DMS 273 treated with DMSO at 0.1 percent for 48 hours (cell line): ENCODE measurements around the gene OPA3.
A peak's percentile ranks its signal among the peaks of the same experiment; 100 is the strongest.

Experiments used
- DNase-seq: peaks from one replicate; lab custom pipeline; 2025; lab: John Stamatoyannopoulos, UW

OPA3 gene

DNA sequence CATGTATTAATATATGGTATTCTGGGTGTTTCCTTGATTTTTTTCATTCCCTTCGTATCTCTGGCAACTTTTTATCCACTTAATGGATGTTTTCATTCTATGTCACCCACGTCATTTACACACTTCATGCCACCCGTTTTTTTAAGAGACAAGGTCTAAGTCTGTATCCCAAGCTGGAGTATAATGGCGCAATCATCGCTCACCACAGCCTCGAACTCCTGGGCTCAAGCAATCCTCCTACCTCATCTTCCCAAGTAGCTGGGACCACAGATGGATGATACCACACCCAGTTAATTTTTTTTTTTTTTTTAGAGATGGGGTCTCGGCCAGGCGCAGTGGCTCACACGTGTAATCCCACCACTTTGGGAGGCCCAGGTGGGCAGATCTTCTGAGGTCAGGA, 80.7 kb downstream of the OPA3 start:
- no peak for DNase-seq

DNA sequence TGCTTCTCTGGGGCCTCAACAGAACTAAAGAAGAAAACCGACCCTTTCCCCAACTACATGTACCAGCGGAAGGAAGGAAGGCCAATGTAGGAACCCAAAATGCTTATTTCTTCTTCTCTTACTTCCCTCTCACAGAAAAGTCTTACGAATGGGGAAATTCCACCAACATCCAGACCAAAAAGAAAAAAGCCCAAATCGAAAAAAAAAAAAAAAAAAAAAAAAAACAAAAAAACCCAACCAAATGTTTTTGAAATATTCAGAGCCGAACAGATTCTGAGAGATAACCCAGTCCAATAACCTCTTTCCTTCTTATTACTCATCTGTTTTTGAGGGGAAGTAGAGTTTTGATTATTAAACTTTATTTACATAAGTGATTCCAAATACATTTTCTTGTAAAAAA, 82.5 kb downstream of the OPA3 start:
- no peak for DNase-seq

DNA sequence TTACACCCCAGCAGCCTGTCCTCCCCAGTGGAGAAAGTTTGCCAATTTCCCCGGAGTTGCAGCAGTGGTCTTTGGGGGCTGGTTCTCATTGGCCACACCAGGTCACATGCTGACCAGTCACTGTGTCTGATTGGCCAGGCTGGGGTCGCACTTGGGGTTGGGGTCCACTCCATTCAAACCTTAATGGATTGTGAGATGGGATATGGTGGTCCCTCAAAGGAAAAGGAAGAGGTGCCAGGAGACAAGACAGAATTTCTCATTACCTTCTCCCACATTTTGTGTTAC, 82.9 kb downstream of the OPA3 start:
- DNase-seq = no peak

DNA sequence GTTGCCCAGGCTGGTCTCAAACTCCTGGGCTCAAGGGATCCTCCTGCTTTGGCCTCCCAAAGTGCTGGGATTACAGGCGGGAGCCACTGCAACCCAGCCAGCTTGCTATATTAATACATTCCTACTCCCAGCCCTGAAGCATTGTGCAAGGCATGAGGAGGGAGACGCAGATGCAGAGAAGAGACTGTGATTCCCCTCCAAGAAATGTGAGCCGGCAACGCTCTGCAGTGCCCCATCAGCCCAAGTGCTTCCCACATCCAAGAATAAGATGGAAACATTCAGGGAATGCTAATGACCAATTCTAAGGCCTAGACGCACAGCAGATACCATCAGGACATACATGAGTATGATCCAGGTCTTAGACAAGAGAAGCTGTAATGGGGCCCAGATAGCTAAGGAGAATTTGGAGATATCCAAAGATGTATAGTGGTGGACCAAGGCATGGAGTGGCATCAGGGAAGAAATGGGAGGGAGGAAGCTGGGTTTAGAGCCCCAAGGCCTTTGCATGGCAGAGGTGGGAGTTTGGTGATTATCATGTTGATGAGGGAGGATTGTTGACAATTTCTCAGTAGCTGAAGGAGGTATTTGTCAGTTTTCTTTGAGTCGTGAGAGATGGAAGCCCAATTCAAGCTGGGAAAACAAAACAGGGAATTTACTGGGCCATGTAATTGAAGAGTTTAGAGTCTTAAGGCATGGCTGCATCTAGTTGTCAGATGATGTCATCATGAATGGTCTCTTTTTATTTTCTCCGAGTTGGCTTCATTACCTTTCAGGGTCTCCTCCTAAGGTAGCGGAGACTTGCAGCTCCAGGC, 83.5 kb downstream of the OPA3 start:
- DNase-seq = no peak

DNA sequence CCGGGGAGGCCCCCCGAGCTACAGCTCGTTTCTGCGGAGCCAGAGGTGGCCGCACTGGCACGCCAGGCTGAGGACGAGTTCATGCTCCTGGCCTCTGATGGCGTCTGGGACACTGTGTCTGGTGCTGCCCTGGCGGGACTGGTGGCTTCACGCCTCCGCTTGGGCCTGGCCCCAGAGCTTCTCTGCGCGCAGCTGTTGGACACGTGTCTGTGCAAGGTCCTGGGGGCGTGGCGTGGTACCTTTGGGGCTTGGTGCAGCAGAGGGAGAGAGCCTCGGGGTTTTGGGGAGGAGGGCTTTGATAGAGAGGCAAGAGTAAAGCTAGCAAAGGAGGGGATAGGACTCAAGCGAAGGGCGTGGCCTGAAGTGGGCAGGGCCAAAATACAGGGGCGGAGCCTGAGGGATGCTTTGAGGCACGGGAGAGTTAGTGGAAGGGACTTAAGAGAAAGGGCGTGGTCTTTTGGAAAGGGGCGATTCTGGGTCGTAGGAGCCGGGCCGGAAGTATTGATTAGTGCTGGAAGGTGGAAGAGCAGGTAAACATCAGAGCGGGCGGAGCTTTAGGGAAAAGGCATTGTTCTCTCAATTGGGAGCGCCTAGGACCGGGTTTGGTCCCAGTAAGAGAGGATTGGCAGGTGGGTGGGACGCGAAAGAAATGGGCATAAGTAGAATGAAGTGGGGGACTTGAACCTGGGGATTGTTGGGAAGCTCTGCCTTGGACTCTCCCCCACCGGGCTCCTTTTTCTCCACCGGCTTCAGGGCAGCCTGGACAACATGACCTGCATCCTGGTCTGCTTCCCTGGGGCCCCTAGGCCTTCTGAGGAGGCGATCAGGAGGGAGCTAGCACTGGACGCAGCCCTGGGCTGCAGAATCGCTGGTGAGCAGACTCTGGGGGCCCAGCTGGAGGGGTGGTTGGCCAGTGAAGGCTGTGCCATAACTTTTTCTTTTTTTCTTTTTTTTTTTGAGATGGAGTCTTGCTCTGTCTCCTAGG, 85.1 kb downstream of the OPA3 start:
- no peak for DNase-seq

DNA sequence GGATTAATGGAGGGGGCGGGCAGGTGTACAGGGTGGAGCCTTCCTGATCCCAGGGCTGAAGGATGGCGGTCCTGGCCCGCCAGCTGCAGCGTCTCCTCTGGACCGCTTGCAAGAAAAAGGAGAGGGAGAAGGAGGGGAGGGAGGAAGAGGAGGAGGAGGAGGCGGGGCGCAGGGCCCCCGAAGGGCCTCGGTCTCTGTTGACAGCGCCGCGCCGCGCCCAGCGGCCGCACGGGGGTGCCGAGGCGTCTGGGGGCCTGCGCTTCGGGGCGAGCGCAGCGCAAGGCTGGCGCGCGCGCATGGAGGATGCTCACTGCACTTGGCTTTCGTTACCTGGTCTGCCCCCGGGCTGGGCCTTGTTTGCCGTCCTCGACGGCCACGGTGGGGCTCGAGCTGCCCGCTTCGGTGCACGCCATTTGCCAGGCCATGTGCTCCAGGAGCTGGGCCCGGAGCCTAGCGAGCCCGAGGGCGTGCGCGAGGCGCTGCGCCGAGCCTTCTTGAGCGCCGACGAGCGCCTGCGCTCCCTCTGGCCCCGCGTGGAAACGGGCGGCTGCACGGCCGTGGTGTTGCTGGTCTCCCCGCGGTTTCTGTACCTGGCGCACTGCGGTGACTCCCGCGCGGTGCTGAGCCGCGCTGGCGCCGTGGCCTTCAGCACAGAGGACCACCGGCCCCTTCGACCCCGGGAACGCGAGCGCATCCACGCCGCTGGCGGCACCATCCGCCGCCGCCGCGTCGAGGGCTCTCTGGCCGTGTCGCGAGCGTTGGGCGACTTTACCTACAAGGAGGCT, 86.0 kb downstream of the OPA3 start, which contains the start of gene PPM1N:
PPM1N (plus strand) TSS at position 33 of the 785 bp plus-strand sequence; CDS start at position 63, 30 bp downstream.
- DNase-seq = no peak

DNA sequence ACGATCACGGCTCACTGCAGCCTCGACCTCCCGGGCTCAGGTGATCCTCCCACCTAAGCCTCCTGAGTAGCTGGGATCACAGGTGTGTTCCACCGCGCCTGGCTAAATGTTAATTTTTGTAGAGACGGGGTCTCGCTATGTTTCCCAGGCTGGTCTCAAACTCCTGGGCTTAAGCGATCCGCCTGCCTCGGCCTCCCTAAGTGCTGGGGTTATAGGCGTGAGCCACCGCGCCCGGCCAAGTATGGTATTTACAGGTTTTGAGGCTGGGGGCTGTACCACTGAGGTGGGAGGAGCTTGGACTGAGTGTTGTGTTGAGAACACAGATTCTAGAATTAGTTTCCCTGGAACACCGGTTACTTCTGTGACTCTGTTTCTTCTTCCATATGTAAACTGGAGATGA, 86.8 kb downstream of the OPA3 start:
- no peak for DNase-seq

DNA sequence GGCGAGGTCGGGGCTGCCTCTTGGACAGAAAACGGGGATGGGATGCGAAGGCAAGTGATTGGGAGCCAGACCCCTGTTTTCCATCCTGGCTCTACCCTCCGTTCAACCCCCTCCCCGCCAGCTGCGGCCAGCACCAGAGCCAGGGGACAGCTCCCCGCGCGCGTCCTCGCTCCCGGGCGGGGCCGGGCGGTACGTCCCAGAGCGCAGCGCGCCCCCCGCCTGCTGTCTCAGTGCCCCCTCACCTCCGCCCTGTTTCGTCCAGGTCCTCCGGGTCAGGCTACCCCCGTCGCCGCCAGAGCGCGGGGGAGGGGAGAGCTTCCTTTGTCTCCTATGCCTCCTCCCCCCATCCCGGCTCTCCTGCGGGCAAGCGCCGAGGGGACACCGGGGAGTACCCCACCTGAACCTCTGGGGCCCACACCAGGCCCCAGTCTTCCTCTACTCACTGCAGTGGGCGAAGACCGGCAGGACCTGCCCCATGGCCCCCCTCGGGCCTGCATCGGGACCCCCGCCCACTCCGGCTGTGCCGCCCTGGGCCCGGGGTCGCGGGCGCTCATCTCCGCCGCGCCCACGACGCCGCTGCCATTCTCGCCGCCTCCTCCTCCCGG, 88.2 kb downstream of the OPA3 start:
- no peak for DNase-seq

DNA sequence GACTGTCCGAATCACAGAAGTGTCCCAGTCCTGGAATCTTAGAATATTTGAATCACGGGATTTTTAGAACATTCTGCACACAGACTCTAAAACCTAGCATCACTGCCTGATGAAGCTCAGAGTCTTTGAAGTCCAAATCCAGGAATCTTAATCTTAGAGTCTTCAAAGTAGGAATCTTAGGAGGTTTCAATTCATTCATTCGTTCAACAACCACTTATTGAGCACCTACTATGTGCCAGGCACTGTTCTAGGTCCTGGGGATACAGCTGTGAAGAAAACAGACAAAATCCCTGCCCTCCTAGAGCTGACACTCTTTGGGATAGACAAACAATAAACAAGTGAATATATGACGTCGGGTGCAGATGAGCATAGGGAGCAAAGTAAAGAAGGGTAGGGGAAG, 89.4 kb downstream of the OPA3 start:
- DNase-seq = no peak

DNA sequence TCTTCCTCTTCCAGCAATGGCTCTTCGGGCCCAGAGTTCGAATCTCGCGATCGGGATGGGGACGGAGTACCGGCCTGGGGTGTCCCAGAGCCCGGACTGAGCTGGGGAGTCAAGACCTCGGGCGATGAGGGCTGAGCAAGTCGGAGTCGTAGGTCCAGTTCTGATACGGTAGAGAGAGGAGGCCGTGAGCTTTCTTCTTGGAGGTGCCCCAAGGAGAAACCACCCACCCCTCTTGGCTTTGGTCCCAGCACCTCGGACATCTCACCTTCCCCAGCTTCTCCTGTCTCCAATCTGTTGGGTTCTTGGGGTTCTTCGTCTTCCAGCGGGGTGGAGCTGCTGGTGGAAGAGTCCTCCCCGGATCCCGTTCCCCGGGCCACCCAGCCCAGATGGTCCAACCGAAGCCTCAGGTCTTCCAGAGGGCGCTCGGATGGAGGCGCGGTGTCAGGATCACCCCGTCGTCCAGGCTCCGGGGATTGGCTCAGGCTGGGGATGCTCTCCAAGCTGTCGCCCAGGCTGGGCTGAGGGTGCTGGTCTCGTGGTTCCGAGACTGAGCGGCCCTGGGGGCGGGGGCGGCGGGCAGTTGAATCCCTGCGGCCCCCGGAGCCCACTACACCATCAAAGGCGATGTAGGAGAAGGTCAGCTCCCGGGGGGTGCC, 90.2 kb downstream of the OPA3 start:
- DNase-seq = no peak

DNA sequence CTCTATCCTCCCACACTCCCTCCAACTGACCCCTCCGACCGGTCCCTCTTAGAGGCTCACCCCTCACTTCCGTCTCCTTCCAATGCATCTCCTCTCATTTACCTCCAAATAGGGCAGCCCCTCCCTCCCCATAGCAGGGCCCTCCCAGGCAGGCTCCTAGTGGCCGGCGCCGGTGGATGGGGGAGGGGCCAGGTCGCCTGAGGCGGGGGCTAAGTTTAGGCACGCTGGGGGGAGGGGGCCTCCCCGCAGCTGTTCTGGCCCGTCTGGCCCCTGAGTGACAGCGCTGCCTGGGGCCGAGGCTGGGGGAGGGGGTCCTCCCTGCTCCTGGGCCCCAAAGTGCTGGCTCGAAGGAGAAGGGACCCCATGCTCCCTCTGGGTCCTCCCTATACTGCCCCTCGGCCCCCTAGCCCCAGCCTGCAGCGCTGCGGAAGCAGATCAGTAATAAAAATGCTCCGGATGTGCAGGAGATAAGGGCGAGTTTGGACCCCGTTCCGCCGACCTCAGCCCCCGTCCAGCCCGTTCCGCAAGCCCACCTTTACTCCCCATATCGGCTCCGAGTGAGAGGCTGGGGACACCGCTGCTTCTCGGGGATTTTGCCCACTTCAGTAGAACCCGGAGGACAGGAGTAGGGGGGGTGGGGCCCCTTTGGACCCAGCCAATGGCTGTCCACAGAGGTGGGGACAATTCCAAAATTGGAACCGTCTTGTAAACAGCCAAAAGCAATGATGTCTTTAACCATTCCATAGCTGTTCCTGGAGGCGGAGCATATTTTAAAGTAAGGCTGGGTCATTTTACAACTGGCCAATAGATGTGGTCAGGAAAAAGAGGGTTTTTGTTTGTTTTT, 91.8 kb downstream of the OPA3 start:
- DNase-seq = no peak

DNA sequence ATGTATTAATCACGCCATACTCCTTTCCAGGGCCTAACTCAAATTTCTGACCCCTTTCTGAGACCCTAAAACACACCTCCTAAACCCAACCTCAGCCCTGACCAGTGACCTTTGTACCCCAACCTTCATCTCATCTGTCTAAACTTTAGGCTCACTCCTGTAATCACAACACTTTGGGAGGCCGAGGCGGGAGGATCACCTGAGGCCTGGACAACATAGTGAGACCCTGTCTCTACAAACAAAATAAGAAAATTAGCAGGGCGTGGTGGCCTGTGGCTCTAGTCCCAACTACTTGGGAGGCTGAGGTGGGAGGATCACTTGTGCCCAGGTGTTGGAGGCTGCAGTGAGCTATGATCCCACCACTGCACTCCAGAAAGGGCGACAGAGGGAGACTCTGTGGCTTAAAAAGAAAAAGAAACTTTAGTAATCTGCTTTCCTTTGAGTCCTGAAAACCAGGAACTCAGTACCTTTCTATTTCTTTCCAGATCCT, 92.4 kb downstream of the OPA3 start:
- DNase-seq = no peak

DNA sequence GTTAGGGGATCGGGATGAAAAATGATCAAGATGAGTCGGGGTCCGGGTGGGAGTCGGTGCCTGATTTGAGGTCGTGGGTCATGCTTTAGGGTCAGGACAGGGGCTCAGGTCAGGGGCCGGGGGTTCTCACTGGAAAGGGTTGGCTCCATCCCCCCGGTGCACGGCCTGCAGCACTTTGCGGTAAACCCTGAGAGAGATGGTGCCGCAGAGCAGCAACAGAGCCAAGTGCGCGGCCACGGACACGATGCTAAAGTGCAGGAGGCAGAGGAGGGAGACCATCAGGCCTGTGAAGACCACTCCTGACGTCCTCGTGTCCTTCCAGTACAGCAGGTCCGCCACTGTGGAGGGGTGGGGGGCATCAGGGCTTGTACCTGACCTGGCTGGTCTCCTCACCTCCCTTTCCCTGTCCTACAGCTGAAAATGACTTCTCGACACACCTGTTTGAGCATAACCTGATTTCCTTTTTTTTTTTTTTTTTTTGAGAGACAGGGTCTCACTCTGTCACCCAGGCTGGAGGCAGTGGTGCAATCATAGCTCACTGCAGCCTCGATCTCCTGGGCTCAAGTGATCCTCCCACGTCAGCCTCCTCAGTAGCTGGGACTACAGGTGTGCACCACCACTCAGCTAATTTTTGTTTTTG, 95.3 kb downstream of the OPA3 start:
- DNase-seq = no peak

DNA sequence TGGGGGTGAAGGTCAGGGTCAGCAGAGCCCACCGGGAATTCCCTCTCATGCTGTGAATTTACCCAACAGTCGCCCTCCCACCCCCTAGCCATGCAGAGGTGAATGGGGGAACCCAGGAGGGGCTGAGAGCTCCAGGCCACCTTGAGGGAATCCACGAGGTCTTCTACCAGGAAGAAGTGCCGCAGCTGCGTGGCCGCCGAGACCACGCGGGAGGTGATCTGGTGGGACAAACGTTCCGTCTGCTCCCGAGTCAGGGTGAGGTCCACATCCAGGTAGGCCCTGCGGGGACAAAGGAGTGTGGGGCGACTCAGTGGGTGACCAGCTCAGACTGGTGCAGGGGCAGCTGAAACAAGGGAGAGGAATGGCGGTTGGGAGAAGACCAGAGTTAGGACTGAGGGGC, 95.9 kb downstream of the OPA3 start:
- no peak for DNase-seq

DNA sequence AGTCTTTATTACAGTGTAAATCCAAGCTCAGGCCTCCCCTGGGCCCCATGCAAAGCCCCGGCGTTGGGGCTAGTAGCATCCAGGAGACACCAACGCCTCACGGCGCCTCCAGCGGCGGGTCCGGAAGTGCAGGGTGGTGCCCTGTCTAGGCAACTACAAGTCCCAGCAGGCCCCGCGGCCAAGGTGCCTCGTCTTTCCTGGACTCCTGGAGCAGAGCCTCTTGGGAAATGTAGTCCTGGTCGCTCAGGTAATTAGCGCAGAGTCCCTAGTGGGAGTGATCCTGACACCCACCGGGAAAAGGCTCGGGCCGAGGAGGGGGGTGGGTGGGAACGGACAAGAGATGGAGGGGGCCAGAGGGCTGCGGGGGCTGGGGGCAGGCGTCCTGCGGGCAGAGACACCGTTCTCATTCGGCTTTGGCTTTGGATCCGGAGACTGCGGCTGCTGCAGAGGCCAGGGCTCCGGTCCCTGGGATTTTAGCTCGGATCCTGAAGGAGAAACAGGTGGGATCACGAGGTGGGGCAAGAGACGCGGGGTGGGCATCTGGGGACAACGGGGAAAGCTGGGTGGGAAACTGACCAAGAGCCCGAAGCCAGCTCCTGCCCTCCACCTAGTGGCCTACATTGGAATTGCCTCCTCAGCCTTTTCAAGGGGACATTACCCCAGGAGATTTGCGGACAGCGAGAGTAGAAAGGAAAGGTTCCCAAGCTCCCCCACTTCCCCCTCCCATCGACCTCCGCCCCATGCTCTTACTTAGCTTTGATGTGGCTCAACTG, 99.1 kb downstream of the OPA3 start:
- peak; percentile 90 for DNase-seq

DNA sequence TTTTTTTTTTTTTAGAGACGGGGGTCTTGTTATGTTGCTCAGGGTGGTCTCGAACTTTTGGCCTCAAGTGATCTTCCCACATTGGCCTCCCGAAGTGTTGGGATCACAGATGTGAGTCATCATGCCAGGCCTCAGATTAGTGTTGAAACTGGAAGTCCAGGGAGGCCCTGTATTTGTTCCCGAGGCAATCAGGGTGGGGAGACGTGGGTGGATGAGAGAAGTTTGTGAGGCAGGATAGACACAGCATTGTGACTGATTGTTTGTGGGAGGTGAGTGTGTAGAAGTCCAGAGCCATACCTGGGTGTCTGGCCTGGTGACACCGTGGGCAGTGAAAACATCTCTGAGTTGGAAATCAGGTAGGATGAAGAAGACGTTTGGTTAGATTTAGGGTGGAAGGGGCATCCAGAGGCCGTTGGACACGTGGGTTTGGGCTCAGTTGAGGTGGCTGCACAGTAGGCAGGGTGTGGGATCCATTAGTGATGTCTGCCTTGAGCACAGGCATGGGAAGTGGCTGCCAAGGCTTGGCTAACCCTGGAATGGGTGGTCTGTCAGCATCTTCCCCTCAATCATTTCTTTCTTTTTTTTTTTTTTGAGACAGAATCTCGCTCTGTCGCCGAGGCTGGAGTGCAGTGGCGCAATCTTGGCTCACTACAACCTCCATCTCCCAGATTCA, 100.2 kb downstream of the OPA3 start:
- DNase-seq = no peak

DNA sequence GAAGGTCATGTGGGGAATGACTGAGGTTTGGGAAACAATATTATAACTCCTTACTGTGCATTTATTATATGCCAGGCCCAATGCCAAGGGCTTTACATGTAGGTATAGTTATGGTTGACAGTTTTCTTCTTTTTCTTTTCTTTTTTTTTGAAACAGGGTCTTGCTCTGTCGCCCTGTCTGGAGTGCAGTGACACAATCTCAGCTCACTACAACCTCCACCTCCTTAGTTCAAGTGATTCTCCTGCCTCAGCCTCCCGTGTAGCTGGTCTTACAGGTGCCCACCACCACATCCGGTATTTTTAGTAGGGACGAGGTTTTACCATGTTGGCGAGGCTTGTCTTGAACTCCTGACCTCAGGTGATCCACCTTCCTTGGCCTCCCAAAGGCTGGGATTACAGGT, 101.6 kb downstream of the OPA3 start:
- no peak for DNase-seq

DNA sequence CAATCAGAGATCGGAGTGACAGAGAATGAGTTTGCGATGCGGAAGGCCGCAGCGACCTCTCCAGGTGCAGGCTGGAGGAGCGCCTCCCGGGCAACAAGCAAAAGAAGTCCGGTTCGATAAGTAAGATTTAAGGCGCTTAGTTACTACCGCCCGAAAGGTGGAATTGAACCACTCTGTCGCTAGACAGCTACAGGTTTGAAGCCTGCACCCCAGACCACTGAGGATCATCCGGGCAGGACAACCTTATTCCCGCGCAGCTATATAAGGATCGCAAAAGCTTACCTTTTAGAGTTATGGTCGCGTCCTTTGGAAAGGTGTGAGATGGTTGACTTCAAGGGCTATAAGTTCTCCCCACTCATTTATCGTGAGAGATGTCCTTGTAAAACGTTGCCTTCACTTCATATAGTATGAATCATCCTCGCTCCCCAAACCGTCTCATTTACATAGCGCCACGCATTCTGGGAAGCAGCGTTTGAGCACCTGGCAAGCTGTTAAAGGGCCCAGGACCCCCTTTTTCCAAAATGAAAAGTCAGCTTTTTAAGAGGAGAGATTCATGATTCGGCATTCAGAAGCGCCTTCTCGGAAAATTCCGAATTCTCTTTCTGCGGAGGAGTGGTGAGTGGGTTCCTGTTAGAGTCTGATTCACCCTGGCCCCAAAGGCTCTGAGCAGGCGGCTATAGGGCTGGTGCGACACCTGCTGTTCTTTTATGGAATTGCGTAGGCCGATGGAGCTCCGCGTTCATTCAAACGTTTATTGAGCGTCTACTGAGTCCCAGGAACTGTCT, 106.0 kb downstream of the OPA3 start:
- DNase-seq = peak; percentile 92
